K562 (cell line): ENCODE measurements around the gene TERB1. TPM values are rescaled to one million over a fixed set of nuclear protein-coding genes. Genes with fewer than 3 reads are reported as not detected.
A peak's percentile ranks its signal among the peaks of the same experiment; 100 is the strongest.

Source experiments
- ATAC-seq: fragments of 200-7000 bp; cut with Tn5 transposase; 3 replicates; pipeline ENCODE4 v1.9.1; 2020; ENCODE audit warnings: moderate library complexity
- BruUV-seq: library from RNA; stranded (reverse); fragments of 400-500 nt; replicated peaks from 2 replicates; lab custom pipeline; 2021; lab: Mats Ljungman, UMichigan
- CTCF ChIA-PET: fragments of 300-600 bp; formaldehyde crosslinking; extraction: SDS; loops from one replicate; lab custom pipeline; 2021; ENCODE audit warnings: low intra/inter-chr PET ratio; lab: Yijun Ruan, JAX
- POLR2A ChIA-PET: fragments of 300-600, 350-650 bp; sonication (Branson Sonifier 250); formaldehyde crosslinking; extraction: SDS; loops from one replicate; lab custom pipeline; 2021; ENCODE audit warnings: antibody characterized with exemption, inconsistent platforms; lab: Yijun Ruan, JAX
- DNase-seq, 4 experiments: peaks; one replicate each; pipeline versions ENCODE4 v3.0.0 to v3.0.0-alpha.2; 2011 to 2018; ENCODE audit warnings: low spot score in 3 of 4, mixed read lengths in 3 of 4; ENCODE audit errors: extremely low read depth in 1 of 4
- FAIRE-seq: peaks from 2 replicates; lab custom pipeline; 2011; peaks lifted over from hg19 to GRCh38; lab: Jason Lieb, UNC
- H2AFZ ChIP-seq: 2 replicates; pipeline ENCODE4 v1.6.0; 2011; ENCODE audit warnings: low read depth, low read length, control low read depth, inconsistent platforms
- H3K27ac ChIP-seq: fragments of 200-600 bp; 3 replicates; pipeline ENCODE4 v1.8.0; 2011; ENCODE audit warnings: low read depth, mild to moderate bottlenecking, control low read depth, inconsistent platforms, low read length, moderate library complexity, mixed read lengths; ENCODE audit errors: extremely low read depth
- H3K27me3 ChIP-seq, 2 experiments: fragments of 300-600 bp in 1 of 2; 2 replicates in 1 of 2; 3 replicates in 1 of 2; pipeline versions ENCODE4 v1.6.0 to v1.8.0; 2011; ENCODE audit warnings: inconsistent platforms in 2 of 2, low read length in 2 of 2, mild to moderate bottlenecking in 1 of 2, mixed read lengths in 1 of 2, moderate library complexity in 1 of 2; ENCODE audit not compliant: control insufficient read depth in 2 of 2, insufficient read depth in 2 of 2
- H3K36me3 ChIP-seq: fragments of 300-600 bp; 3 replicates; pipeline ENCODE4 v1.8.0; 2011; ENCODE audit warnings: mild to moderate bottlenecking, low read length, inconsistent platforms; ENCODE audit not compliant: control insufficient read depth, insufficient read depth
- H3K4me1 ChIP-seq, 2 experiments: fragments of 200-600 bp in 1 of 2; replicated peaks in 1 of 2; 2 replicates in 1 of 2; 3 replicates in 1 of 2; pipeline versions ENCODE4 v1.5.1 to v1.8.0; 2011; ENCODE audit warnings: inconsistent platforms in 2 of 2, low read length in 2 of 2, mild to moderate bottlenecking in 1 of 2, mixed read lengths in 1 of 2, moderate library complexity in 1 of 2; ENCODE audit not compliant: control insufficient read depth in 2 of 2, insufficient read depth in 2 of 2
- H3K4me2 ChIP-seq: 2 replicates; pipeline ENCODE4 v1.6.1; 2011; ENCODE audit warnings: low read length, control low read depth, inconsistent platforms, mixed read lengths; ENCODE audit not compliant: insufficient read depth
- H3K4me3 ChIP-seq: fragments of 200-600 bp; sonication (generic), shearing (Covaris generic); 2 replicates; pipeline ENCODE4 v1.5.1; 2016; ENCODE audit warnings: control low read depth, inconsistent platforms
- H3K79me2 ChIP-seq: fragments of 200-600 bp; 3 replicates; pipeline ENCODE4 v1.8.0; 2011; ENCODE audit warnings: low read length, inconsistent platforms; ENCODE audit not compliant: control insufficient read depth, insufficient read depth
- H3K9ac ChIP-seq, 2 experiments: 2 replicates each; pipeline versions ENCODE4 v1.6.0 to v1.6.1; 2011; ENCODE audit warnings: low read depth in 2 of 2, low read length in 2 of 2, control low read depth in 1 of 2, inconsistent platforms in 1 of 2, mild to moderate bottlenecking in 1 of 2, mixed read lengths in 1 of 2; ENCODE audit not compliant: insufficient read depth in 1 of 2
- H3K9me1 ChIP-seq: one replicate; pipeline ENCODE4 v1.6.0; 2011; ENCODE audit warnings: inconsistent platforms, mild to moderate bottlenecking, low read length, moderate library complexity; ENCODE audit not compliant: control insufficient read depth, insufficient read depth
- H3K9me3 ChIP-seq: replicated peaks from 2 replicates; pipeline ENCODE4 v1.5.1; 2011; ENCODE audit warnings: low read depth, low read length, inconsistent platforms; ENCODE audit not compliant: control insufficient read depth, insufficient read depth
- H4K20me1 ChIP-seq: replicated peaks from 2 replicates; pipeline ENCODE4 v1.6.1; 2011; ENCODE audit warnings: low read length, inconsistent platforms, mixed read lengths; ENCODE audit not compliant: control insufficient read depth, insufficient read depth
- DIDO1 ChIP-seq: fragments of 450-650 bp; IDR thresholded peaks from 2 replicates; pipeline ENCODE4 v1.6.1; 2016; ENCODE audit warnings: low read depth, missing biosample characterization, missing genetic modification characterization
- FIP1L1 ChIP-seq: fragments of 200-400 bp; formaldehyde crosslinking; IDR thresholded peaks from 2 replicates; pipeline ENCODE4 v1.6.1; 2018; ENCODE audit warnings: mild to moderate bottlenecking, low read depth, low read length; ENCODE audit not compliant: poor library complexity, severe bottlenecking
- FOXO4 ChIP-seq: fragments of 450-650 bp; formaldehyde crosslinking; IDR thresholded peaks from 2 replicates; pipeline ENCODE4 v1.4.0; 2020; ENCODE audit warnings: mild to moderate bottlenecking, moderate library complexity
- IRF9 ChIP-seq: fragments of 450-650 bp; IDR thresholded peaks from 2 replicates; pipeline ENCODE4 v1.6.1; 2016; ENCODE audit warnings: missing biosample characterization, missing genetic modification characterization
- NCOA4 ChIP-seq: fragments of 450-650 bp; IDR thresholded peaks from 2 replicates; pipeline ENCODE4 v1.6.1; 2018; ENCODE audit warnings: mild to moderate bottlenecking; ENCODE audit not compliant: partially characterized antibody
- PCBP1 ChIP-seq: fragments of 200-400 bp; formaldehyde crosslinking; IDR thresholded peaks from 2 replicates; pipeline ENCODE4 v1.6.1; 2018; ENCODE audit warnings: mild to moderate bottlenecking, low read depth, low read length; ENCODE audit not compliant: poor library complexity, severe bottlenecking
- RBM14 ChIP-seq: fragments of 200-400 bp; formaldehyde crosslinking; IDR thresholded peaks from 2 replicates; pipeline ENCODE4 v1.6.1; 2018; ENCODE audit warnings: low read depth, mild to moderate bottlenecking, low read length, moderate library complexity, borderline replicate concordance; ENCODE audit not compliant: insufficient read depth
- RNF2 ChIP-seq: sonication (generic); IDR thresholded peaks from 2 replicates; pipeline ENCODE4 v1.6.1; 2016
- SRSF3 ChIP-seq: fragments of 200-400 bp; formaldehyde crosslinking; IDR thresholded peaks from 2 replicates; pipeline ENCODE4 v1.6.1; 2016; ENCODE audit warnings: mild to moderate bottlenecking, low read length, moderate library complexity; ENCODE audit not compliant: insufficient read depth
- TAF9B ChIP-seq: fragments of 450-650 bp; IDR thresholded peaks from 2 replicates; pipeline ENCODE4 v1.6.1; 2018; ENCODE audit warnings: mild to moderate bottlenecking; ENCODE audit not compliant: partially characterized antibody
- THRB ChIP-seq: fragments of 450-650 bp; formaldehyde crosslinking; conservative IDR thresholded peaks from 2 replicates; pipeline ENCODE4 v1.4.0; 2022; ENCODE audit warnings: mild to moderate bottlenecking, missing genetic modification characterization
- ZBTB34 ChIP-seq: fragments of 250-450 bp; sonication (Bioruptor Pico); IDR thresholded peaks from 2 replicates; pipeline ENCODE4 v1.8.0; 2021; ENCODE audit warnings: mild to moderate bottlenecking, moderate library complexity
- ZC3H4 ChIP-seq: sonication (generic); formaldehyde crosslinking; IDR thresholded peaks from 2 replicates; pipeline ENCODE4 v1.9.0; 2021; ENCODE audit warnings: missing genetic modification reagents, borderline replicate concordance
- WGBS: fragments of 100-300 bp; shearing (Covaris generic); methylation state at CpG from one replicate; pipeline ENCODE4 v1.1.6; 2016; ENCODE audit warnings: low coverage, mixed read lengths; ENCODE audit not compliant: insufficient coverage; ENCODE audit errors: missing lambda C conversion rate; 5-methylcytosine and 5-hydroxymethylcytosine counted together
- in situ Hi-C: fragments of 300-500 bp; cut with MboI; formaldehyde crosslinking; loops from 4 replicates; pipeline ENCODE4 v1.15.0; 2018; ENCODE audit warnings: inconsistent platforms, mixed read lengths
- intact Hi-C: fragments of 100-400 bp; cut with micrococcal nuclease; formaldehyde crosslinking; loops from 2 replicates; pipeline ENCODE4 v1.14.2; 2022
- polyA plus RNA-seq, 8 experiments: library from polyadenylated mRNA; depleted of rRNA in 4 of 8; stranded (reverse) in 5 of 8; unstranded in 3 of 8; fragments of >200 nt; fragmentation: Nextera tagmentation in 2 of 8; fragmentation: Illumina TruSeq in 1 of 8; extraction: Ambion mirVana in 2 of 8; extraction: Trizol in 1 of 8; gene quantifications; 2 replicates each; pipeline versions ENCODE4 v1.2.1 to v1.2.3, GENCODE V29; 2011 to 2014; ENCODE audit warnings: inconsistent platforms in 1 of 8, missing spikeins in 1 of 8
- total RNA-seq, 7 experiments: library from RNA; depleted of rRNA in 6 of 7; stranded (reverse); fragments of >200 nt in 6 of 7; fragmentation: Illumina TruSeq in 2 of 7; extraction: Trizol in 2 of 7; gene quantifications; 2 replicates each; pipeline versions ENCODE4 v1.2.1 to v1.2.3, GENCODE V29; 2011 to 2021; ENCODE audit warnings: low replicate concordance in 1 of 7

Gene TERB1
- total and polyA plus RNA-seq, 9 of the 15 experiments (the other 6 are each of a cell fraction or from before 2014, with no cell fraction given), result not detected

GRCh38 chr16:66844342-66845079, 43.1 kb upstream of the TERB1 start, which contains the start of gene CA7:
Gene CA7 (plus strand): TSS chr16:66844414. CDS start chr16:66844488, 74 bp downstream.
- Histone ChIP-seq H3K9ac (peak within 1 kb of the TSS in 1 of 2 experiments; percentile 3; a peak in 1 of 4 replicates), H2AFZ (no peak within 1 kb of the TSS)
- CTCF ChIA-PET, result interaction anchor here (0.6 kb wide), 1 partner anchor 437 kb away, joined by 6 read pairs; no protein-coding TSS in a partner anchor
- TF ChIP-seq NCOA4, result no peak
- TF ChIP-seq RNF2, result no peak
- TF ChIP-seq ZC3H4 (CRISPR knock-in tag), result no peak
- TF ChIP-seq ZBTB34 (CRISPR knock-in tag), result no peak
- TF ChIP-seq SRSF3, result no peak
- TF ChIP-seq FOXO4, result no peak
- TF ChIP-seq PCBP1, result no peak
- no peak for TF ChIP-seq DIDO1
- TF ChIP-seq RBM14, result no peak
- no peak for TF ChIP-seq IRF9 (tag)
- TF ChIP-seq FIP1L1, result no peak
- TF ChIP-seq TAF9B, result no peak
- TF ChIP-seq THRB (CRISPR knock-in tag), result no peak

More at GRCh38 chr16:66844342-66845079, 43.1 kb upstream of the TERB1 start, which contains the start of gene CA7:
- 12% methylated on average over 43 of the region's 79 CpGs for WGBS
- no peaks in the 10 kb centered on the region for H3K36me3 ChIP-seq
- H3K27ac ChIP-seq, result no peak within 1 kb of the TSS
- intact Hi-C loops (no loop called here), in situ Hi-C loops (no loop called here)
- DNase-seq (peak in 3 of 4 experiments; percentile 10 to 61 (median 57)), ATAC-seq (no peak), FAIRE-seq (no peak)
- H3K9me1 ChIP-seq, result no peaks in the 10 kb centered on the region
- no peaks in the 10 kb centered on the region for H3K9me3 ChIP-seq
- H3K4me2 ChIP-seq, result no peak within 1 kb of the TSS; the same call in 1 of the 2 replicates
- no peaks in the 10 kb centered on the region for H3K79me2 ChIP-seq
- H3K4me3 ChIP-seq, result no peak within 1 kb of the TSS
- POLR2A ChIA-PET, result interaction anchor here (1.5 kb wide), 1 partner anchor 14 kb away, joined by 6 read pairs; the partner anchor contains the start of gene NAE1
- H3K4me1 ChIP-seq, result peaks cover 12 to 22% of the 10 kb centered on the region in 2 experiments; a peak in 3 of 5 replicates
- BruUV-seq, result no TSS peak
- H4K20me1 ChIP-seq, result 0 out of 2 replicates have a peak, but pooled peaks cover 4% of the 10 kb centered on the region
- peaks cover 18 to 20% of the 10 kb centered on the region in 2 experiments; a peak in 4 of 5 replicates for H3K27me3 ChIP-seq
